Stimulated activated CD8-positive, alpha-beta memory T cell treated with anti-CD3 and anti-CD28 coated beads, Interleukin-12 subunit alpha, Interleukin-12 subunit beta, amount 100 ng/mL, for 24 hours (primary cell): ENCODE results near the gene C11orf54.

Experiments used
- DNase-seq: peaks from one replicate; pipeline ENCODE4 v3.0.0-alpha.2; 2020; ENCODE audit errors: extremely low read depth

Gene C11orf54

DNA sequence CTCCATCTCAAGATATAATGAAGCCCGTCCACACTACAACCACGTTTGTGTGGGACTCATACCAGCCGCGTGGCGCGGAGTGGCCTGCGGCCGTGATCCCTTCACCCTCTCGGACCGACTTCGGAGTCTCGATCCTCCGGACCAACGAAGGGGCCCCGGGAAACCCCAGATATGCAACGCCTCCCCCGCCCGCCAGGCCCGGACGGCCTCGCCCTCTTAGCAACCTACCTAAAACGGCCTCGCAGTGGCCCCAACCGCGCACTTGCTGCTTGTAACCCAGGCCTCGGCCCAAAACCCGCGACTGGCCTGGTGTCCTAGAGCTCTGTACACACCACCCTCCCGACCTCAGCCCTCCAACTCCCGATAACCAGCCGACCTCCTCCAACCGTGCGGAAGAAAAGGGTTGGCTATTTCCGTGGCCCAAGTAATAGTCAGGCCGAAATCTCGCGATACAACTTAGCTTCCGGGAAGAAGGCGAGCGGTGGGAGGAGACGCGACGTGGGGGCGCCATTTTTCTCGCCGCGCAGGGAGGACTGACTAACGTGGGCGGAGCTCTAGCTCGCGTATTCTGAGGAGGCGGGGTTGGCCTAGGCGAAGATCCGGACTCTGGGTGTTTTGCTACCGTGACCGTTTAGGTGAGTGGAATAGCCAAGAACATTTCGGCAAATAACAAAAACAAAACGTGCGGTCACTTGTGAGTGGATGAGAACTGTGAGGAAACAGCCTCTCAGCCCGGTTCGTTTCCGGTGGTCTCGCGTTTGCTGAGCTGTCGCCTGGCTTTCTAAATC is at the start of gene C11orf54, which contains the start of gene TAF1D:
Gene C11orf54, plus strand, starts transcription at position 579 of the 788 bp plus-strand sequence. CDS start 5,722 bp downstream, outside the sequence.
Gene TAF1D, minus strand, starts transcription at position 402 of the 788 bp plus-strand sequence. CDS start 2,191 bp downstream, outside the sequence.
- DNase-seq = peak; percentile 84

DNA sequence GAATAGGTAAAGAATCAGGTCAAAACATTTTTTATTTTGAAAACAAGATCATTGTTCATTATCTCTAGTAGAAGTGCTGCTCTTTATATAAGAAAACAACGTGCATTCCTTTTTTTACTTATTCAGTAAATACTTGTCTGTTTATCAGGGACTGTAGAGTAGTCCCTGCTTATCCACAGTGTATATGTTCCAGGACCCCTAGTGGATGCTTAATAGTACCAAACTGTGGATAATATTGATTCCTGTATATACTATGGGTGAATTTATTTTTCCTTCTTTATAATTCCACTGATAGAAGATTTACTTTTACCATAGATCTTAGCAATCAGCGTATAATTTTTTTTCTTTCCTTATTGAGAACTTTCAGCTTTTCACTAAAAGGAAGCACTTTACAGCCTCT is 47.4 kb upstream of the C11orf54 start:
- no peak for DNase-seq

DNA sequence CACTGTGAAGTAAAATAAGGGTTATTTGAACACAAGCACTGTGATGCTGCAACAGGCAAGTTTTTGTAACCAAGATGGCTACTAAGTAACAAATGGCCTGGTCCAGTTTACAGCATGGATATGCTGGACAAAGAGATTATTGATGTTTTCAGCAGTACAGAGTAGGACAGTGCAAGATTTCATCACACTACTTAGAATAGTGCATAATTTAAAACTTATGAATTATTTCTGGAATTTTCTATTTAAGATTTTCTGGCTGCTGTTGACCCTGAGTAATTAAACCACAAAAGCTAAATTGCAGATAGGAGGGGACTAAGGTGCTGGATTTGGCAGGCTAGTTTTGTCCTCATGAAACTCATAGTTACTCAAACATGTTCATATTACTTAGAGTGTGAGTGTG is 46.9 kb upstream of the C11orf54 start:
- no peak for DNase-seq

DNA sequence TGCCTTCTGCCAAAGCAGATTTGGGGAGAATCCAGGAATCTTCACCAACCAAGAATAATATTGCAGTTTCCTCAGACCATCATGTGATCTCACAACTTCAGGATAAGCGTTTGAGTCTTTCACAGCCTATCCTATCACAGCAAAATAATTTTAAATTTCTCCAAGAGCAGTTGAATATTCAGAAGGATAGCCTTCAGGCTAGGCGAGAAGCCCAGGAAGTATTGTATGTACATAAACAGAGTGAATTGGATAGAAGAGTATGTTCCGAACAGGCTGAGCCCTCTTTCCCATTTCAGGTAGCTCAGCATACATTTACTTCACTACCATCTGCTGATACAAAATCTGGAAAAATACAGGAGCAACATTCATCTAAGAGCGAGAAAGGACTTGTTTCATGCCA is 43.9 kb upstream of the C11orf54 start:
- DNase-seq = no peak

DNA sequence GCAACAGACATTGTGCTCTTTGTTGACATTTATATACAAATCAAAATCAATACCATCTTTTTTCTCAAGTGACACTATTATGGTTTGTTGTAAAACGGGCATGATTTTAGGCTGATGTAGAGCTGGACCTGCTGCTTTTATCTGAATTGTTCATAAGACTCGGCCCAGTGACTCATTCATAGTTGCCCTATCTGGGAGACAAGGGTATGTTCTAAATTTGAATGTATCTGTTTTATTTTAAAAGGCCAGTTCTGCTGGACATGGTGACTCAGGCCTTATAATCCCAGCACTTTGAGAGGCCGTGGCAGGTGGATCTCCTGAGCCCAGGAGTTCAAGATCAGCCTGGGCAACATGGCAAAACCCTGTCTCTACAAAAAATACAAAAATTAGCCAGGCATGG is 40.6 kb upstream of the C11orf54 start:
- no peak for DNase-seq

DNA sequence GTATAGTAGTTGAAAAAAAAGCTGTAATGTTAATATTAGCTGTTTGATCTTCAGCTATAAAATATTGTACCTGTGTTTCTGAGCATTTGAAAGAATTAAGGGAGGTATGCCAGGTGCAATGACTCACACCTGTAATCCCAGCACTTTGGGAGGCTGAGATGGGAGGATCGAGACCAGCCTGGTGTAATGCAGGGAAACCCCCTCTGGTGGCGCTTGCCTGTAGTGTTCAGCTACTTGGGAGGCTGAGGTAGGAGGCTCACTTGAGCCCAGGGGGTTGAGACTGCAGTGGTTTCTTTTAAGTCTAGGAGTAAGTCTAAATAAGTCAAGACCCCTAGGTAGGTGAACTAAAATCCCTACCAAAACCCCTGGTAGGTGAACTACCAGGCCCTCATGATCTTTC is 37.2 kb upstream of the C11orf54 start:
- no peak for DNase-seq

DNA sequence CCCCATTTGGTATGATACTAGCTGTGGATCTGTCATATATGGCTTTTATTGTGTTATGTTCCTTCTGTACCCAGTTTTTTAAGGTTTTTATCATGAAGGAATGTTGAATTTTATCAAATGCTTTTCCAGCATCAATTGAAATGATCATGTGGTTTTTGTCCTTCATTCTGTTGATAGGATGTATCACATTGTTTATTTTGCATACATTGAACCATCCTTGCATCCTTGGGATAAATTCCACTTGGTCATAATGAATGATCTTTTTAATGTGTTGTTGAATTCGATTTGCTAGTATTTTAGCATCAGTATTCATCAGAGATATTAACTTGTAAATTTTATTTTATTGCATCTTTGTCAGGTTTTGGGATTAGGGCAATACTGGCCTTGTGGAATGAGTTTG is 31.2 kb upstream of the C11orf54 start:
- DNase-seq = no peak

DNA sequence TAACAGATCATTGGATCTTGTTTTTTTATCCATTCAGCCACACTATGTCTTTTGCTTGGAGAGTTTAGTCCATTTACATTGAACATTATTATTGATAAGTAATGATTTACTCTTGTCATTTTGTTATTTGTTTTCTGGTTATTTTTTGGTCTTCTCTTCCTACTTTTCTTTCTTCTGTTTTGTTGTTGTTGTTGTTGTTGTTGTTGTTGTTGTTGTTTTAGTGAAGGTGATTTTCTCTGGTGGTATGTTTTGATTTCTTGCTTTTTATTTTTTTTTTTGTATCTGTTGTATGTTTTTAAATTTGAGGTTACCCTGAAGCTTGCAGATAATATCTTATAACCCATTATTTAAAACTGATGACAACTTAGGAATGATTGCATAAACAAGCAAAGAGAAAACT is 28.8 kb upstream of the C11orf54 start:
- DNase-seq = no peak

DNA sequence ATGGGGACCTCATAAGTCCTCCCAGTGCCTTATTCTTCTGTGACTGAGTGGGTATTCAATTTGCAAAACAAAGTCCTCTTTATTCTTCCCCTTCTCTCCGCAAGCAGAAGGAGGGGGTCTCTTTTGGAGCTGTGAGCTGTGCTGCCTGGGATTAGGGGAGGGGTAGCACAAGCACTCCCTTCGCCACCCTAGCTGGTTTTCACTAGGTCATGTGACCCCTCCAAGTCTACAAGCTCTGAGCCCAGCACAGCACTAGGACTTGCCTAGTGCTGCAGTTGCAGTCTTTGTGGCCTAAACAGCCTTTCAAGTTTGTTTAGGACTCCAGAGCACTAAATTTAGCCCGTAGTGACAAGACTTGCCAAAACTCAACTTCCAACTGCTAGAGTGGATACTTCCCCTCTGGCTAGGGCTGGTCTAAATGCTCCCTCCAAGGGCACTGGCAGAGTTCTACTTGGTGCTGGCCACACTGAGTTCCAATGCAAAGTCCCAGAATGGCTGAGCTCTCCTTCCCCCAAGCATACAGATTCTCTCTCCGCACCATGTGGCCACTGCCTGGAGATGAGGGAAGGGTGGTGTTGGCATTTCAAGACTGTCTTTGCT is 25.6 kb upstream of the C11orf54 start:
- no peak for DNase-seq

DNA sequence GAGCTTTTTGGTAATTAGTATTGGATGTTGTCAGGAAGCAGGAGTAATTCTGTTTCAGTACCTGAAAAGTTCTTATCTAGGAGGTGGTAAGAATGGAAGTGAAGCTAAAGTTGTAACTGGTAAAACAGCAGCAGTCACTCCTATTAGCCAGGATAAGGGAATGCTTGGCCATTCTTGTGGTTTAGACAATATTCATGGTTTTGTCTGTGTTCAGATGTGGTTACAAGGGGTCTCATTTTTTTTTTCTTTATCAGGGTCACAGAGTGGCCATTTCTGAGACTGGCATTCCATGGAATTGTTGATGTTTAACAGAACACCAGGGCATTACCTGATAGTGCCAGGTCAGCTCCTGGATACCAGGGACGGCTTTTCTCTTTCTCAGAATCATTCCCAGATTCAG is 24.0 kb upstream of the C11orf54 start:
- DNase-seq = no peak

DNA sequence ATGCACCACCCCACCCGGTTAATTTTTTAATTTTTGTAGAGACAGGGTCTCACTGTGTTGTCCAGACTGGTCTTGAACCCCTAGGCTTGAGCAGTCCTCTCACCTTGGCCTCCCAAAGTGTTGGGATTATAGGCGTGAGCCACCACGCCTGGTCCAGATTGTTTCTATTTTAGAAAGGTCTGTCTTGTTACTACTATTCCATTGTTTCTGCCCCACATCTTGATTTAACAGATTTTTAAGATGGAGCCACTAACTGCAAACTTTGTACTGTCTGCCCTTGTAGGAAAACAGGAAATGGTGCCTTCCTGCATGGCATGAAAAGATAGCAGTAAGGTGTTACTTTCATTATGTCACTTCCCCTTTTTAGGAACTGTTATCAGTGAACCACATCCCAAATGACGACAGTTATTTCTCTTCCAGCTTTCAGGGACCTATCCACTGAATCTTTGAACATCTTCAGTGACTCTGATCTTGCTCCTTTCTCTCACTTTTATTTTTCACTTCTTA is 23.4 kb upstream of the C11orf54 start:
- DNase-seq = no peak

DNA sequence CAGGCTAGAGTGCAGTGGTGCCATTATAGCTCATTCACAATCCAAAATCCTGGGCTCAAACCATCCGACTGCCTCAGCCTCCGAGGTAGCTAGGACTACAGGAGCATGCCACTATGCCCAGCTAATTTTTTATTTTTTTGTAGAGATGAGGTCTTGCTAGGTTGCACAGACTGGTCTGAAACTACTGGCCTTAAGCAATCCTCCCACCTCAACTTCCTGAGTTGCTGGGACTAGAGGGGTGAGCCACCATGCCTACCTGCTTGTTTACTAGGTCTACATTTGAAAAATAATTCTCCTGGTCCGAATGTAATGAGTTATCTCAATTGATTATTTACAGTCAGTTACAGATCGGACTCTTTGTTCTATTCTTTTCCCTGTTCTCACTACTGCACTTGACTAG is 22.2 kb upstream of the C11orf54 start:
- DNase-seq = no peak

DNA sequence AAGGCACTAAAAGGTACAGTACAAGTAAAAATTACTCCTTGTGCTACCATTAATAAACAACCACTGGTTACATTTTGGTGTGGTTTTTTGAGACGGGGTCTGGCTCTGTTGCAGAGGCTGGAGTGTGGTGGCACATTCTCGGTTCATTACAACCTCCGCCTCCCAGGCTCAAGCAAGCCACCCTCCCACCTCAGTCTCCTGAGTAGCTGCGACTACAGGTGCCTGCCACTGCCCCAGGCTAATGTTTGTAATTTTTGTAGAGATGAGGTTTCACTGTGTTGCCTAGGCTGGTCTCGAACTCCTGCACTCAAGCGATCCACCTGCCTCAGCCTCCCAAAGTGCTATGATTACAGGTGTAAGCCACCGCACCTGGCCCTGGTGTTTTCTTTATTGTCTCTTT is 20.9 kb upstream of the C11orf54 start:
- DNase-seq = no peak

DNA sequence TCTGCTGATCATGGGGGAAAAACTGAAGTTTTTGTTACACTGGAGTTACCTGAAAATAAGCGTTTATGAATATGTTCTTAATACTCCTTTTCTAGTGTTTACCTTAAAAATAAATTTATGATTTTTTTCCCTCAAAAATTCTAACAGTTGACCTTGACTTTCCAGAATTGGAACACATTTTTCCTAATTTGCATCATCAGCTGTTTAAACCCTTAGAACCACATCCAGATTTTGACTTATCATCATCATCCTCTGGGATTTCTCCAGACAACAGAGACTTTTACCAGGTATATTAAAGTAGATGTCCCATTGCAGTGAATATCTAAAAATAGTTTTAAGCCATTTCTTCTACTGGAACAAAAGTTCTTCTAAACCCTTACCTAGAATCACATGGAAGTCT is 17.4 kb upstream of the C11orf54 start:
- no peak for DNase-seq

DNA sequence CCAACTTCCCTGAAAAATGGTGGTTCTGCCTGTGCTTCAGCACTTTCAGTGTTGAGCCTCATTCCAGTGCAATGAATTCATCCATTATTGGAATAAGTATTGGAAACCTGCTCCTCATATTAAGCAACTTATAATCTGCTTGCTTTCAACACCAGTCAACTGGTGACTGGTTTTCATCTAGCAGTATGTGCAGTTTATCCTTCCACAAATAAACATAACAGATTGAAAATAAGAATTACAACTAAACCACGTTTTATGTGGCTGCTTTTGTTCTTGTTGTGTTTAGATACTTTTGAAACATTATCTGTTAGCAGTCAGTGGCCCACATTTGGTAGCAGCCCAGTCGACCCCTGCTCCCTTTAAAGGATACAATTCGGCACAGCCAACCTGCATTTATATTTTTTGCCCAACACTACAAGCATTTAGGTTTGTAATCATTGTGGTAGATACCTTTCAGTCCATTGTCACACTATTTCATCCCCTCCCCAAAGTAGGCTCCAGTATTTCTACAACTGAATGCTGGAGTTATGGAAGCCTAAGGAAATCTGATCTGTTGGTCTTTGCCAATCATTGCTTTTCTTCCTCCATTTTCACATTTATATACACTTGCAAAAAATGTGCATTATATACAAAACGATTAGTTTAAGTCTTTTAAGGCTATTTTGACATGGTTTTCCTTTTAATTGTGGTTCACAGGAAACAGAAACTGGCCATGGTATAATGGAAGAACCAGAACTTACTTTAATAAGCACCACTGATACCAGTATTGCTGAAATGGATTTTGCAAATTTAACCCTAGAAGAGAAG is 13.3 kb upstream of the C11orf54 start:
- DNase-seq = no peak

DNA sequence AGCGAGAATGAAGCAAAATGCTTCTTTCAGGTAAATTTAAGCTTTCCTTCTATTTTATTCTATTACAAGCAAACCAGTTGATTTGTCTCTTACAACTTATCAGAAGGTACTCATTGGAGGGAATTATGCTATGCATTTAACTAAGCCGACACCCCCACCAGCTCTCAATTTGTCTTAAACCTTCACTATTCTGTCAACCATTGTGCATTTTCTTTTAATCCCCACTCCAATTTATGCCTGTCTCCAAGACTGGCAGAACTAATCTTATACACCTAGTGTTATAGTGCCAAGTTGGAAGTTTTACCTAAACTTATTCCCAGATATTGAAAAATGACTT is 12.7 kb upstream of the C11orf54 start:
- DNase-seq = no peak

DNA sequence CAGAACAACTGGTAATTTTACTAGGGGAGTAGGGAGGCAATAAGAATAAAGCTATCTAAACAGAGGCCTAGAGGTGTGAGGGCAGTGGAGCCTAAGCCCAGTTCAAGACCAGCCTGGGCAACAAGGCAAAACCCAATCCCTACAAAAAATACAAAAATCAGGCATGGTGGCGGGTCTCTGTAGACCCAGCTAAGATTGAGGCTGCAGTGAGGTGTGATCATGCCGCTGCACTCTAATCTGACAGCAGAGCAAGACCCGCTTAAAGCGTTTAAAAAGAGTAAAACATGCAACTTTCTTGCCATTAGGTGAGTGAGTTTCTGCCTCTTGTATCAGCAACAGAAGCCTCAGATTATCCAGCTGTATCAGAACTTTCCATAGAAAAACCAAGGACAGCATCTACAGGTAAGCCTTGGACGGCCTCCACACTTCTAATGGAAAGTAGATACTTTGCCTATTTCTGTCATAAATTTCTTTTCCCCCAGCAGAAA is 12.3 kb upstream of the C11orf54 start:
- no peak for DNase-seq

DNA sequence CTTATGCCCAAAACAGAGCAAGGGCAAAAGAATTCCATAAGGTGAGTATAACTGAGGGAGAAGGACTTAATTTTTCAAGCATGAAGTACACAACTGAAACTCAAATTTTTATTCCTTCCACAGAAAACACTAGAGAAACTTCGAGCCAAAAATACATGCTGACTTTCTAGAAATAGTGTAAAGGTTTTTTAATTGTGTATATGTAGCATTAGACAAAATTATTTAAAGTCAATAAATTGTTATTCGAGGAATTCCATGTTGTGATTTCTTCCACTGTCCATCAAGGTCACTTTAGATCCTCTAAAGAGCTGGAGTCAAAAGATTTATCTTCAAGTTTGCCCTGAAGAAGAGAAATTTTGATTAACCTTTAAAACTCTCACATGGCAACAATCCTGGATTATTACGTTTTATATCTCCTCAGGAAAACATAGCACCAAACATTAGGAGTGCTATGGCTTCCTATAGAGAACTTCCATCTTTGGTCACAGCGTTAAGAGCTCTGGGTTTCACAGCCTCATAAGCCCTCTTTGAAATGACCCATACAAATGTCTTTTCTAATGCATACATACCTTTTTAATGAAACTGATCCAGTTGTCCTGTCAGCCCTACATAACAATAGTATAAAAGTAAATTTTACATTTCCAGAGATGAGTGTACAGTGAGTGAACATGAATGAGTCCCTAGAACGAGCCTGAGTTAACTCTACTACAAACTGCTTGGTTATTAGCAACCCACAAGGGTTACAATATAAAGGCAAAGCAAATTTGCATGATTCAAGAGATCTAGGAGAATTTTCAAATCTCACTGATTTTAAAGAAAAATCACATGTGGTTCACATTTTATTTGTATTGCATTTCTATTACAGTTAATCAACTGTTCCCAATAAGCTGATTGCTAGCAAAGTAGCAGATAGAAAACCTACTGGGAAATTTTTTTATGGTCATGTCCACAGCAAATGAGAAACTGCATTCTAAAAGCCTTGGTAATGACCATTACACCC is 11.1 kb upstream of the C11orf54 start:
- no peak for DNase-seq

DNA sequence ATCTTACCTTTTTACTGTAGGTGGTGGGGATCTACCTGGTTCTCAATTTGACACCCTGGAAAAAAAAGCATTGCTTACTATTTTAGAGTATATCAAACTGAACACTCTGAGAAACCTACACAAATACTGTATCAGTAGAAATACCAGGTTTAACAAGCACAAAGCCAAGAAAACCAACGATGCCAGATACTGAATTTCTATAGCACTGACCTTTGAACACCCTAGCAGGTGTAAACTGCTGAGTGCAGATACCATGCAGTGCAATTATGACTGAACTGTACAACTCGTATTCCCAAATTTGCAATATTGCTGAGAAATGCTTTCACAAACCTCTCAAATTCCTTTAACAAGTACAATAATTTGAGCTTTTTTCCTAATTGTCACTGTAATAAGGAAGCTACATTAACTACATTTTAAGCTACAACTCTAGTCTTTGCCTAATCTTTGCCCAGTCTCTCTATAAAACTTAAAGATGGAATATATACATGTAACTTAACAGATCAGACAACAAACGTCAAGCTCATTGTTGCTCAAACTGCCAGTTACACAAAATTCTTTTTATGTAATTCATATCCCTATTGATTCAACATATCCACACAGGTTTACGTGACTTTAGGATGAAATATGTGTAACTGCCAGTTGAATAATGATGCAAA is 9.1 kb upstream of the C11orf54 start:
- no peak for DNase-seq

DNA sequence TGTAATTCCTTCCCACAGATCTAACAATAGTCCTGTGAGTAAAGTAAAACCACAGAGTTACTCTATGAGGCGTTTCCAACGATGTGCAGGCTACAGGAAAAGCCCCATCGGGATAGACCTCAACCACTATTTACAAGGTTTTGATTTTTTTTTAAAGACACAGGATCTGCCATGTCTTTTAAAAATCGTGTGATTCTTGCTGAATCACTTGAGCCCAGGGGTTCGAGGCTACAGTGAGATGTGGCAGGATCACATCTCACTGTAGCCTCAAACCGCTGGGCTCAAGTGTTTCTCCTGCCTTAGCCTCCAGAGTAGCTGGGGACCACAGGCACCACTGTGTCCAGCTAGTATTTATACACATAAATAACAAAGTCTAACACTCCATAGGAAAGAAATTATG is 8.0 kb upstream of the C11orf54 start:
- DNase-seq = no peak
